GM19043 (cell line): Measurements from ENCODE around the gene GAS2.
"Not testable (repeated sequence)": the region's sequence is repeated elsewhere in the genome, so short reads cannot be mapped to it uniquely, and the experiment has no call there.

ENCODE experiments used
- ATAC-seq: cut with Tn5 transposase; IDR thresholded peaks from one replicate; pipeline ENCODE4 v1.9.1; 2021; ENCODE audit warnings: low read depth; ENCODE audit not compliant: unreplicated experiment

Gene GAS2

GRCh38 chr11:22666325-22666687 lies at the start of gene GAS2:
Gene GAS2 (plus strand): TSS chr11:22666611. CDS start chr11:22674870, 8,259 bp downstream.
- ATAC-seq = peak; percentile 12

DNA sequence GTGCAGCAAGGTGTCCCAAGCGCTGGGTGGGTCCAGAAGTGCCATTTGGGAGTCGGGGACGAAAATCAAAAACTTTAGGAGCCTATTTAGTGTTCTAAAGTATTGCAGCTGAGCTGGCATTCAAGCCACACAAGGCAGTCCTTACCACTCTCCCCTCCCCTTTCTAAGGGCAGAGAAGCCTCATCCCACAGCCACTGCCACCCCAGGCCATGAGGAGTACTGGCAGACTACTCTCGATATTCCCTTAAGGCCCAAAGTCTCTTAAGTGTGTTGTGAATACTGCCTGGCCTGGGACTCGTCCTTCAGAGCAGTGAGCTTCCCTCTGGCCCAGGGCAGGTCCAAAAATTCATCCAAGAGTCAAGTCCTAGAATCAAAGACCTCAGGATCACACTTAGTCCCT lies 48.5 kb upstream of the GAS2 start:
- ATAC-seq = no peak

DNA sequence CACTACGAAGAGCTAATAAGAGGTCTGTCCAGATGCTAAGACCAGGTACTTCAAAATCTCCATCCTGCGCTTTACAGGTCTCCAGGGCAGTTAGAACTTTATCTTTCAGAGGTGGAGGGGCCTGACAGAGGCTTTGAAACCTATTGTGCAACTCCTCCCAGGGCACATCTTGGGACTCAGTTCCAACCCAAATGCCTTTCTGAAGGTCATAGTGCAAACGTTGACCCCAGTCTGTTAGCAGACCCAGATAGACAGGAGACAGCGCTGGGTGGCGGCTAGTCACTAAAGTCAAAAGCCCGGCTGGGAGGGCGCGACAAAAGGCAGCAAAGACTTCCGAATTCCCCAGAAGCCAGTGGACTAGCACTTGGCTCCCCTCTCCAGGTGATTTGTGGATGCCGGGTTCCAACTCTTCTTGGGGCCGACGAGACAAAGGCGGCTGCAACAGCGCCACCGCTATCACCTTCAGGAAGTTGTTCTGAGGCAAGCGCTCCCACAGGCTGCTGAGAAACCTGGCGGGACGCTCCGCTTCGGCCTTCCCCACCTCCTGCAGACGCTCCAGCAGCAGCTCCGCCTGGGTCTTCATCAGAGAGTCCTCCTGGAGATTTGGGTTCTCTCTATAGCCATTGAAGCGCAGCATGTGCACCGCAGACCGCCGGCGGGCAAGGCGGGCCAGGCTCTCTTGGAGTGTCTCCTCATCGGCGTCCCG lies 41.5 kb upstream of the GAS2 start:
- peak; percentile 44 for ATAC-seq

DNA sequence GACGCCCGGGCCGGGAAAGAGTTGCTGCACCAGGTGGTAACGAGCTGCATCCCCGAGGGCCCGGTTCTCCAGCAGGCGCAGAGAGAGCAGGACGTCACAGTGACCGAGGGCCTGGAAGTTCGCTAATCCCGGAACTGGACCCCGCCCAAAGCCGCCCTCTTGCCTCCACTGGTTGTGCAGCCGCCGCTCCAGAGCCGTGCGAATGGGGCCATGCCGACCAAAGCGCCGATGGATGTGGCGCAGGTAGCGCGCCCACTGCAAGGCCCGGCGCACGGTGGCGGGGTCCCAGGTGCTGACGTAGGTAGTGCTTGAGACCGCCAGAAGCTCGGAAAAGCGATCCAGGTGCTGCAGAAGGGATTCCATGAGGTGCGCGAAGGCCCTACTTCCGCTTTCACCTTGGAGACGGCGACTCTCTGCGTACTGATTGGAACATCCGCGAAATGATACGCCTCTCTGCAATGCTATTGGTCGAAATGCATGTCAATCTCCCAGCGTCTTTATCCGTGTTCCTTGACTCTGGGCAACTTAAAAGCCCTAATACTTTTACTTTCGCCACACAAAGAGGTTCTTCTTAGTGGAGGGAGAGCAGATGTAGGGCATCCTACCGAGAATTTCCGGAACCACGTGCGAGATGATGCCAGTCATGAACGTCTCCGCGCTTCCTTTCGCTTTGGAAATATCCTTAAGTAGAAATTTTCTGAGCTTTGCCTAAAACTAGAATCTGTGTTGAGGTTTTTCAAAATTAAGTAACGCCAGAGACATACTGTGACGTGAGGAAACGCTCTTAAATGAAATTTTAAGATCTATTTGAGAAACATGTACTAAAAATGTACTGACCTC lies 40.7 kb upstream of the GAS2 start, which contains the start of gene FANCF:
TSS of gene FANCF (minus strand) at position 376 of the 840 bp plus-strand sequence. CDS start at position 363, 13 bp downstream.
- peak; percentile 94 for ATAC-seq

DNA sequence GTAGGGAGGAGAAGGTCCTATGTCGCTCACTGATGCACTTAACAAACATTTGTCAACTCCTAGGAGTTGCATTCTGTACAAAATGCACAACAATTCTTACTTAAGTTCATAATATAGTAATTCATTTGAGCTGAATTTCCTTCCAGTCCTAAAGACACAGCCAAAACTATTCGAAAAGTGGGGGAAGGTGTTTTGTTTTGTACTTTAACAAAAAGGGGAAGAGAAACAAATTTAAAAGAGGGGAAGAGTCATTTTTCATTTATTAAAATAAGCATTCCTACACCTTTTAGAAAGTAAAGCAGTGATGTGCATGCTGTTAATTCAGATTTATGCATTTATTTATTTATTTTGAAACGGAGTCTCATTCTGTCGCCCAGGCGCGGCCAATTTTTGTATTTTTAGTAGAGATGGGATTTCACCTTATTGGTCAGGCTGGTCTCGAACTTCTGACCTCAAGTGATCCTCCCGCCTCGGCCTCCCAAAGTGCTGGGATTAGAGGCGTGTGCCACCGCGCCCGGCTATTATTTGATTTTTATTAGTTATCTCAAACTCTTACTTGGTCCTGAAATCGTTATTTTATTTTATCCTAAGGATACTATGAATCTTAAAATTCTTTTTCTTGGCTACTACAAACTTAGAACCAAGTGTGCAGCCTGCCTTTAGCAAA lies 39.7 kb upstream of the GAS2 start:
- no peak for ATAC-seq

GRCh38 chr11:22627421-22627820 lies 39.0 kb upstream of the GAS2 start:
- no peak for ATAC-seq

- ATAC-seq = no peak
These were observed 33.0 kb upstream of the GAS2 start for GRCh38 chr11:22633354-22633902.

- no peak for ATAC-seq
These were observed 31.3 kb upstream of the GAS2 start for GRCh38 chr11:22634897-22635629.

DNA sequence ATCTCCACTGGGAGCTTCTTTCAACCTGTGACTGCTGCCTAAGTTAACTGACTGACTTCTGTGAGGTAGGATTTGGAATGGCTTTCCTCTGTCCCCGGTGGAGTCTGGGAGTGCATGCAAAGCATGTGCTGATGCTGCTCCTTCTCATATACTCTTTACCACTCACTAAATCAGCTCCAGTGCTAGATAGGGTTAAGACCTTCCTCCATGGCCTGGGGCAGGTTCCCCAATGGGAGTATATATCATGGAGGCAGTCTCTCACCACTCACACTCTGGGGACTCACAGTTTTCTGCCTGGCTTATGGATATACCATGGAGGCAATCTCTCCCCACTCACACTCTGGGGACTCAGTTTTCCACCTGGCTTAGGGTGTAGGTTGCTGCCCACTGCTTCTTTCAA lies 30.7 kb upstream of the GAS2 start:
- ATAC-seq = no peak

GRCh38 chr11:22640862-22641261 lies 25.5 kb upstream of the GAS2 start:
- ATAC-seq = no peak

- no peak for ATAC-seq
These were observed 24.9 kb upstream of the GAS2 start for GRCh38 chr11:22641559-22641958.

- not testable (repeated sequence) for ATAC-seq
These were observed 14.1 kb upstream of the GAS2 start for GRCh38 chr11:22652346-22652745.

GRCh38 chr11:22656130-22656529 lies 10.3 kb upstream of the GAS2 start:
- no peak for ATAC-seq

DNA sequence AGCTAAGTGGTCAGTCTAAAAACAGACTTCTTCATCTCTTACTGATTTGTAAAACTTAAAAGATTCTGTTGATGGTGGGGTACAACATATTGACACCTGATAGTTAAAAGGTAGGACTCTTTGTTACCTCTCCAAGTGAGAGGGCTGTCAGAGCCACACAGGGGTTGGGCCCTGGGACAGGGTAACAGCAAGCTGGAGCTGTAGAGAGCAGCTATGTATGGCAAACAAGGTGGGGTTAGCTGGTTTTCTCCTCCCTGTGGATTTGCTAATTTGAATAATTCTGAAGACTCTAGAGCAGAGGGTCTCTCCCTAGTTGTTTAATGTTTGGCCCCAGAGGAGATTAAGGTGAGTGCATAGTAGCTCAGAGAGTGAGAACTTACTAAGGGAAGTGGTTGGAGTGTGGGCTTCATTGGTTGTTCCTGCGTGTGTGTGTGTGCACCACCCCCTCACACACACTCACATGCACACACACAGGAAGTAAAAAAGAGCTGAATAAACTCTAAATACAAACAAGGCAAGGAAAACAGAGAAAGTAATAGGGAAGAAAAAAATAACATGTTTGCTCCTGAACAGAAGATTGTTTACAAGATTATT lies 9.2 kb upstream of the GAS2 start:
- peak; percentile 96 for ATAC-seq

GRCh38 chr11:22659783-22660182 lies 6.6 kb upstream of the GAS2 start:
- ATAC-seq = no peak

DNA sequence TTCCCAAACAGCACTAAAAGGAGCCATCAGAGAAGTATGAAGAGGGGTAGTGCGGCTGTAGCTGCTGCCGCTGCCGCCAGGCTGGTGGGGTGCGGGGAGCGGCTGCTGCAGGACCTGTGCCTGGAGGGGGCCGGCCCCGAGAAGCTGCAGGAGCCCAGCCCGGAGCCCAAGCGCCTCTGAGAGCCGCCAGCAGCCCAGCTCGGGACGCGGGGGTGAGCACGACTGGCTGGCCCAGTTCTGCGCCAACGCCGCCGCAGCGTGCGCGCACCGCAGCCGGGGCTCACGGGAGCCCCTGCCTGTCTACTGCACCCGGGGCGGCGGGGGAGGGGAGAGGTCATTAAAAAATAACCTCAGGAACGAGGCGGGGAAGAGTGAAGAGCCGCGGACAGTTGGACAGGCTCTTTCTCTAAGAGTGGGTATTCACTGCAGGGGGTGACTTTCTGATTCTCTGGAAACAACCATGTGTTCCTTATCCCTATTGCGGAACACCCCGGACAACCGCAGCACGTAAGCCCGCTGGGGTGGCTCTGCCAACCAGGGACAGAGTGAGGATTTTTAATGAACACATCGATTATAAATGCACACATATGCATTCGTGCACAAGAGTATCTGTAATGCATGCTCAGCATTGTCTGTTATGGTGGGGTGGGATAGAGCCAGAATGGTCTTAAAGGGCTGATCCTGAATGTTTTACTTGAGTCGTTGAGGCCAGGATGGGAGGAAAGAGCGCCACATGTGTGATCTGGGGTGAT lies 453 bp downstream of the GAS2 start:
- ATAC-seq = peak; percentile 32

DNA sequence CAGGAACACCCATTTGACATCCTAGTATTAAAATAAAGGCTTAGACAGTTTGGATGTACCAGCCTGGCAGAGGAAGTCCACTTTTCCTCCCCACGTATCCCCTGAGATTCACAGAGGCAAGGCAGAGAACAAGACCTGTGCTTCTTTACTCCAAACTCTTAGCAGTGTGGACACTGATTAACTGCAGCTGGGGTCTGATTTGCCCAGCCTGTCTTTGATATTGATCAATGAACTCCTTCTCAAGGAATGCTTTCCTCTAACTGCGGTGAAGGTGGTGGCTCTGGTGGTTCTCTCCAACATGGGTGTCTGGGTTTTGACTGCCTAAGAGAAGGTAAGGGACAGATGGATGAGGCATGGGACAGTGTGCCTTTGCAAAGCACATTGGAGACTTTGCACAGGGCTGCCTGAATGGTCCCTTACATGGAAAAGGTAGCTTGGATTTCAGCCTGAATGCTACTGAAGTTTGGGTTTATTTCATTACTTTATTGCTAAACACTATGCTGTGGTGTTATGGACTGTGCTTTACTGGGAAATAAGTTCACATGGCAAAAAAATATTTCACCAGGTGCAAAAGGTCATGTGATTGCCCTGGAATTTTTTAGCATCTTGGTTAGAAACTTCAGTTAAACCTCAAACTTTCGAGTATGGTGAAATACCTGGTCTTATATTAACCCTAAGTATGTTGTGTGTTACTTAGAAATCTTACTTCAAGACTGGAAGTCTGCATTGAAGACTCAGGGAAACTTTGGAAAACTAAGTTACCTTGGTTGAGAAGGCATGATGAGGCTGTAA lies 1.8 kb downstream of the GAS2 start:
- peak; percentile 32 for ATAC-seq

- ATAC-seq = no peak
These were observed 3.0 kb downstream of the GAS2 start for GRCh38 chr11:22669368-22669767.
